GM19351 (cell line): ENCODE measurements around the gene THEM4.

Experiments used
- ATAC-seq: cut with Tn5 transposase; IDR thresholded peaks from one replicate; pipeline ENCODE4 v1.9.1; 2021; ENCODE audit warnings: mild to moderate bottlenecking, moderate library complexity; ENCODE audit not compliant: unreplicated experiment

THEM4 gene

GRCh38 chr1:151909167-151910149 is at the start of gene THEM4:
THEM4 (minus strand) TSS chr1:151909511; CDS start chr1:151909458, 53 bp downstream.
- peak; percentile 97 for ATAC-seq

- no peak for ATAC-seq
Observed at GRCh38 chr1:151958959-151959358, 49.6 kb upstream of the THEM4 start.

- no peak for ATAC-seq
Observed at GRCh38 chr1:151956957-151957497, 47.7 kb upstream of the THEM4 start.

GRCh38 chr1:151953409-151954094 is 44.2 kb upstream of the THEM4 start:
- no peak for ATAC-seq

- ATAC-seq = no peak
Observed at GRCh38 chr1:151952811-151953210, 43.5 kb upstream of the THEM4 start.

- ATAC-seq = no peak
Observed at GRCh38 chr1:151949371-151950193, 40.3 kb upstream of the THEM4 start.

- ATAC-seq = no peak
Observed at GRCh38 chr1:151948506-151948905, 39.2 kb upstream of the THEM4 start.

- ATAC-seq = no peak
Observed at GRCh38 chr1:151947140-151947539, 37.8 kb upstream of the THEM4 start.

- no peak for ATAC-seq
Observed at GRCh38 chr1:151945725-151946722, 36.7 kb upstream of the THEM4 start.

- no peak for ATAC-seq
Observed at GRCh38 chr1:151944857-151945575, 35.7 kb upstream of the THEM4 start.

GRCh38 chr1:151944126-151944856 is 35.0 kb upstream of the THEM4 start:
- ATAC-seq = no peak

GRCh38 chr1:151943591-151943990 is 34.3 kb upstream of the THEM4 start:
- no peak for ATAC-seq

GRCh38 chr1:151942882-151943281 is 33.6 kb upstream of the THEM4 start:
- ATAC-seq = no peak

- no peak for ATAC-seq
Observed at GRCh38 chr1:151940541-151940940, 31.2 kb upstream of the THEM4 start.

GRCh38 chr1:151939779-151940178 is 30.5 kb upstream of the THEM4 start:
- ATAC-seq = no peak

- no peak for ATAC-seq
Observed at GRCh38 chr1:151939141-151939540, 29.8 kb upstream of the THEM4 start.

- ATAC-seq = no peak
Observed at GRCh38 chr1:151936653-151937052, 27.3 kb upstream of the THEM4 start.

- ATAC-seq = no peak
Observed at GRCh38 chr1:151935894-151936602, 26.7 kb upstream of the THEM4 start.
